RWPE1 (cell line): ENCODE data around the gene ZCWPW1.

ENCODE experiments used
- CTCF ChIA-PET: fragments of 350-600 bp; sonication (Branson Sonifier 250); formaldehyde crosslinking; extraction: SDS; loops from one replicate; lab custom pipeline; 2021; lab: Yijun Ruan, JAX
- POLR2A ChIA-PET: fragments of 400-600 bp; formaldehyde crosslinking; extraction: SDS; loops from one replicate; lab custom pipeline; 2020; ENCODE audit warnings: antibody characterized with exemption; ENCODE audit not compliant: low non-redundant PET; lab: Yijun Ruan, JAX
- DNase-seq: peaks from one replicate; pipeline ENCODE4 v3.0.0; 2012; ENCODE audit warnings: low spot score
- H3K27ac ChIP-seq: fragments of 450-650 bp; 2 replicates; pipeline ENCODE4 v1.5.1; 2017
- CTCF ChIP-seq: fragments of 450-650 bp; conservative IDR thresholded peaks from 2 replicates; pipeline ENCODE4 v1.5.1; 2017; ENCODE audit warnings: low read depth, mild to moderate bottlenecking

ZCWPW1 gene

DNA sequence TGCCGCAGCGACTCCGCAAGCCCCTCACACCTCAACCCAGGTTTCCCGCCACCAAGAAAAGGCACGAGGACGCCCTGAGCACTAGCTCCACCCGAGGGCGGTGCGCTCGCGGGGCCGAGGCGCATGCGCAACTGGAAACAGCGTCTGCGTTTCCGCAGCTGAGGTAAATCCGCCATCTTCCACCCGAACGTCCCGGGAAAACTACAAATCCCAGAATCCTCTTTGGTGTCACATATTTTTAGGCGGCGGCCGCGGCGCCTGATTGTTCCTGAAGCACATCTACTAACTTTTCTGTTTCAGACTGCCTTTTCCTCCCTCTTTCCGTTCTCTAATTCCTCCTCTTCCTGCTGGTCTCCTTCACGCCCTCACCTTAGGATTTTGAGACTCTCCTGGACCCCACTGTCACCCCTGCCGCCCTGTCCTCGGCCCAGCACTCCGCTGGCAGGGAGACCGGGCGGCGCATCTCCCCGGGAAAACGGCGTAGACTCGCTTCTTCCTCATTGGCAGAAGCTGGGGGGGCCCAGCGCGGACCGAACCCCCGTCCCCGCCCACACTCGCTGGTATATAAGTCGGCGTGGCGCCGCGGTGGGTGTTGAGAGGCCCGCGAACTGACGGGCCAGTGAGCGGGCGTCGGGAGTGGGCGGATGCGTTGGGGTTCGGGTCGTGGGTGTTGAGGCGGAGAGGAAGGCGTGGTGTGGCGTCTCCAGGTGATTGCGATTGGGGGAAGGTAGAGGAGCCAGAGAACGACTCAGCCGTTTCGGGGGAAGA, at the start of gene ZCWPW1:
Gene ZCWPW1 (minus strand): TSS at position 505 of the 768 bp plus-strand sequence. CDS start 8,054 bp downstream, outside the sequence.
- ChIA-PET CTCF (no interaction called here), POLR2A (interaction anchor here (0.5 to 1.2 kb wide), 7 partner anchors 9 to 1005 kb away, joined by 3 to 7 read pairs (median 3); partner anchors contain the start of genes AP4M1 and MCM7)
- TF ChIP-seq CTCF, result no peak
- H3K27ac ChIP-seq, result peak within 1 kb of the TSS; percentile 95
- peak; percentile 96 for DNase-seq

GRCh38 chr7:100477871-100478267, 49.4 kb upstream of the ZCWPW1 start:
- no peak for DNase-seq
- POLR2A ChIA-PET, result no interaction called here
- H3K27ac ChIP-seq, result peak overlapping the region; percentile 89
- CTCF ChIA-PET, result interaction anchor here (0.9 to 1.4 kb wide), 3 partner anchors 9 to 86 kb away, joined by 3 to 5 read pairs (median 3); no protein-coding TSS in a partner anchor
- no peak for TF ChIP-seq CTCF

DNA sequence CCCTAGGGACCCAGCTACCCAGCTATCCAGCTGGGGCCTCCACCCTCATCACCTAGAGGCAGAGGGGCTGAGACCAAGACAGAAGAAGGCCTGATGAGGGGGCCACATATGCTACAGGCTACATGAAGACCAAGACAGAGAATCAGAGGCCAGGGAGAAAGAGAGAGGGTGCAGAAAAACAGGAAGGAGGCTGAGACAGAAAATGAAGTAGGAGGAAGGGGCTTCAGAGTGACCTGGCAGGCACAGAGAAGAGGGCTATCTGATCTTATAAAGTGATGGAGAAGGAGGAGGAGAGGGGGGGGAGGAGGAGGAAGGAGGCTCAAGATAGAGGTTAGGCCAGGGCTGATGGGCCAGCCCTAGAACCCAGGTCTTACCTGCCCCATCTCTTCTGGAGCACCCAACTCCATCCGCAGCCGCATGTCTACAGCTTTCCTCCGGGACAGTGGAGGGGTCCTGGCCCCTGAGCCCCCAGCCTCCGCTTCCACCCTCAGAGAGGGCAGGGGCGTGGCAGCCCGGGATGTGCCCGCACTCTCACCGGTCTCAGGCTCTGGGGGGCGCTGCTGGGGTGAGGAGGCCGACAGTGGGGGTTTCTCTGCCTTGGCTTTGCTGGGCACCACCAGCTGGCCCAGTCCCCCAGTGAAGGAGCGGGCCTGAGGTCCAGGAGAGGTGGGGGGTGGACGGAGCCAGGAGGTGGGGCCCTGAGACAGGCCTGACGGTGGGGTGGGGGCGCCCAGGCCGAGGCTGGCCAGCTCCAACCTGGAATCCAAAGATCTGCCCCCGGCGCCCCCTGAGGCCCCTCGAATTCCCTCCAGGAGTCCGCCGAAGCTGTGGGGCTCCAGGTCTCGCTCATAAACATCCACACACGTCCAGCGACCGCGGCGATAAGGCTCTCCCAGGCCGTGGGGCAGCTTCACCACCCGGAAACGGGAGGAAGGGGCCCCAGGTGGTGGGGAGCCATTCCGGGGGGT, 48.7 kb upstream of the ZCWPW1 start:
- peak overlapping the region; percentile 89 for H3K27ac ChIP-seq
- ChIA-PET CTCF (interaction anchor here (0.7 to 1.4 kb wide), 5 partner anchors 8 to 87 kb away, joined by 3 to 5 read pairs (median 3); no protein-coding TSS in a partner anchor), POLR2A (no interaction called here)
- peak; percentile 35 for TF ChIP-seq CTCF
- no peak for DNase-seq

DNA sequence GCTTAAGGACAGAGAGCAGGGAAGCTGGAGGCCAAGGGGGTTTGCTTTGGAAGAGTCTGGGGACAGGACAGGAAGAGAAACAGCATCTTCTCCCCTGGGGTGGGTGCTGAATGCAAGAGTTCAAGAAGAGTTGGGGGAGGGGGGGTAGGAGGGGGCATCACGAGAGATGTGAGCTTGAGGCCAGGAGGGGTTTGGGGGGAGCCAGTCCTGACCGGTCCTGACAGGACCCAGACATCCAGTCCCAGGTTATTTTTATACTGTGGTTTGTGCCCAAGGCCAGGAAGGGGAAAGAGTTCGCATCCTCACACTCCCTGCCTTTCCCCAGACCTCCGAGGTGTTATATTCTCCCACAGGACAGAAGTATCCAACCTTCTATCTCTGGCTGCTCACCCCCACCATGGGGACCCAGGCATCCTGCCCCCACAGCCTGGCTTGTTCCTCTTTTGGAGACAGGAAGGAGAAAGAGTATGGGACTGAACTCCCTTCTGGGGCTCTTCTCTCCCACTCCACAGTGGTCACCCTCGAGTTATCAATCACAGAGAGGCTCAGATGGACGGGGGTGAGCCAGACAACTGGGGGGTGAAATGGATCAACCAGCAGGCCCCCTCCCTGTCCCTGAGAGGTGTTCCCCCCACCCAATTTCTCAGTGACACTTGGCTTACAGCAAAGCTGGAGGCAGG, 47.7 kb upstream of the ZCWPW1 start:
- CTCF ChIA-PET, result interaction anchor here (0.7 to 1.0 kb wide), 2 partner anchors 26 to 58 kb away, joined by 3 to 4 read pairs; no protein-coding TSS in a partner anchor
- POLR2A ChIA-PET, result no interaction called here
- no peak for TF ChIP-seq CTCF

DNA sequence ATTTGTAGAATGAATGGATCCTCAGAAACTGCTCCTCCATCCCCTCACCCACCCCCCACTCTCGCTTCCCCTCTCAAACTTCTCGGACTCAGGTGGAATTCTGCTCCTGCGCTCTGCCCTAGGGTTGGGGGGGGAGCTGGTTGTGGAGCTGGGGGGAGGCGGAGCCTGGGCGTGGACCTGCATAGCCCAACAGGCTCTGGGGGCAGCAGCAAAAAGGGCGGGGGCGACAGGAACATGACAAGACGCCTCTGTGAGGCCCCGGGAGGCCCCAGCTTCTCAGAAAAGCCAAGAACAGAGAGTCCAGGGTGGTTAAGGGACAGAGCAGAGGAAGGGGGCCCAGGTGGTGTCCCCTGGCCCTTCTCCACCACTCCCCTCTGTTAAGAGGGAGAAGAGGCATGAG, 47.0 kb upstream of the ZCWPW1 start:
- DNase-seq, result no peak
- H3K27ac ChIP-seq, result peak overlapping the region; percentile 89
- CTCF ChIA-PET, result interaction anchor here (0.7 to 0.8 kb wide), 2 partner anchors 15 to 22 kb away, joined by 3 to 4 read pairs; no protein-coding TSS in a partner anchor
- POLR2A ChIA-PET, result no interaction called here
- TF ChIP-seq CTCF, result no peak

More for the DNA sequence above, 47.7 kb upstream of the ZCWPW1 start:
- peak overlapping the region; percentile 89 for H3K27ac ChIP-seq
- no peak for DNase-seq
